HL-60 (cell line): ENCODE results near the gene NDUFA8.

Experiments used
- POLR2AphosphoS5 ChIP-seq: IDR thresholded peaks from 2 replicates; pipeline ENCODE4 v1.6.1; 2012; ENCODE audit warnings: low read depth
- TF ChIP-seq, protein P1 (sequence below): IDR thresholded peaks from one replicate; pipeline ENCODE4 v1.5.1; 2011; ENCODE audit warnings: low read length, control low read depth, inconsistent platforms; ENCODE audit not compliant: insufficient read depth

DNA sequence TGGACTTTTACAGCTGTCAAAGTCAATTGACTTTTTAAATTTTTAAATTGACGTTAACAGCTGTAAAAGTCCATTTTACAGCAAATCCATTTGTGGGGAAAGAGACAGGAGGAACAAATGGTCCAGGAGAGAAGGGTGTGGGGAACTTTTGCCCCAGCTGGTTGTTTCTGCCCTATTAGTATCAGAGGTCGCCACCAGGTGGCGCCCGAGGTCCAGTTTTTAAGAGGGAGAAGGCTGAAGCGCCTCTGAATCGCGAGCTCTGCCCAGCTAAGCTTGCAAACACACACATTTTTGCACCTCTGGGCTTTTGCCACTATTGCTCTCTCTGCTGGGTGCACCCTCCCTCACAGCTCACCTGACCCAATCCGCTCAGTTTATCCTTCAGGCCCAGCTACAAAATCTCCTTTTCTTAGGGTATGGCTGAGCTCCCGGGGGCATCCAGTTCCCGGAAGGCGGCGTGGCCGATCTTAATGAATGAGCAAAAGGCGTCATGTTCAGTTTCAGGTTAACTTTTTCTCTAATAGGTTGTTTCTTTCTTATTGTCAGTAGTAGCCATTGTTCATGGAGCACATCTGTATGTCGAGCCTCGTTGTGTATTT is 60.2 kb downstream of the NDUFA8 start:
- TF ChIP-seq, protein P1, sequence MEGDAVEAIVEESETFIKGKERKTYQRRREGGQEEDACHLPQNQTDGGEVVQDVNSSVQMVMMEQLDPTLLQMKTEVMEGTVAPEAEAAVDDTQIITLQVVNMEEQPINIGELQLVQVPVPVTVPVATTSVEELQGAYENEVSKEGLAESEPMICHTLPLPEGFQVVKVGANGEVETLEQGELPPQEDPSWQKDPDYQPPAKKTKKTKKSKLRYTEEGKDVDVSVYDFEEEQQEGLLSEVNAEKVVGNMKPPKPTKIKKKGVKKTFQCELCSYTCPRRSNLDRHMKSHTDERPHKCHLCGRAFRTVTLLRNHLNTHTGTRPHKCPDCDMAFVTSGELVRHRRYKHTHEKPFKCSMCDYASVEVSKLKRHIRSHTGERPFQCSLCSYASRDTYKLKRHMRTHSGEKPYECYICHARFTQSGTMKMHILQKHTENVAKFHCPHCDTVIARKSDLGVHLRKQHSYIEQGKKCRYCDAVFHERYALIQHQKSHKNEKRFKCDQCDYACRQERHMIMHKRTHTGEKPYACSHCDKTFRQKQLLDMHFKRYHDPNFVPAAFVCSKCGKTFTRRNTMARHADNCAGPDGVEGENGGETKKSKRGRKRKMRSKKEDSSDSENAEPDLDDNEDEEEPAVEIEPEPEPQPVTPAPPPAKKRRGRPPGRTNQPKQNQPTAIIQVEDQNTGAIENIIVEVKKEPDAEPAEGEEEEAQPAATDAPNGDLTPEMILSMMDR, result peak; percentile 50
- no peak for TF ChIP-seq POLR2AphosphoS5
